Esophagus squamous epithelium (tissue), 5 donors: ENCODE measurements around the gene SGCD. TPM values are rescaled to one million over a fixed set of nuclear protein-coding genes. Genes with fewer than 3 reads are reported as not detected.

Experiments
- DNase-seq: peaks from one replicate; lab custom pipeline; 2025; lab: John Stamatoyannopoulos, UW
- H3K27ac ChIP-seq, 4 donors: fragments of 200-600 bp; sonication (generic); one replicate each; pipeline ENCODE4 v1.5.1; 2016 to 2019; ENCODE audit warnings: mild to moderate bottlenecking in 1 of 4
- H3K27me3 ChIP-seq, 4 donors: fragments of 200-600 bp; sonication (generic); 1 replicate in 3 of 4; 2 replicates in 1 of 4; pipeline versions ENCODE4 v1.5.1 to v1.6.0; 2017 to 2021; ENCODE audit warnings: antibody characterized with exemption in 1 of 4
- H3K36me3 ChIP-seq, 3 donors: fragments of 200-600 bp; sonication (generic); one replicate each; pipeline ENCODE4 v1.5.1; 2016 to 2019
- H3K4me1 ChIP-seq, 3 donors: fragments of 200-600 bp; sonication (generic); one replicate each; pipeline ENCODE4 v1.5.1; 2017 to 2019
- H3K4me3 ChIP-seq, 4 donors: fragments of 200-600 bp; sonication (generic); 1 replicate in 3 of 4; 2 replicates in 1 of 4; pipeline ENCODE4 v1.5.1; 2016 to 2019; ENCODE audit warnings: mild to moderate bottlenecking in 2 of 4, moderate library complexity in 1 of 4
- H3K9me3 ChIP-seq, 3 donors: fragments of 200-600 bp; sonication (generic); one replicate each; pipeline ENCODE4 v1.5.1; 2016 to 2019
- POLR2A ChIP-seq, 4 donors: fragments of 450-650 bp; IDR thresholded peaks; one replicate each; pipeline ENCODE4 v1.6.1; 2017; ENCODE audit warnings: antibody characterized with exemption in 4 of 4, mild to moderate bottlenecking in 4 of 4, moderate library complexity in 3 of 4
- WGBS, 2 donors: methylation state at CpG; one replicate each; pipeline ENCODE4 v1.1.5; 2018; 5-methylcytosine and 5-hydroxymethylcytosine counted together
- intact Hi-C: fragments of 100-400 bp; cut with DNase I; formaldehyde crosslinking; loops from one replicate; pipeline ENCODE4 v1.15.0; 2022
- total RNA-seq, 4 donors: library from RNA; depleted of rRNA; stranded (reverse); fragments of >200 nt; gene quantifications; one replicate each; pipeline ENCODE4 v1.1.0, GENCODE V29; 2016
- TF ChIP-seq, protein P1 (sequence below), 6 experiments: fragments of 450-650 bp in 4 of 6; fragments of 200-600 bp in 2 of 6; sonication (generic) in 2 of 6; IDR thresholded peaks; one replicate each; pipeline ENCODE4 v1.5.1; 2016 to 2019; ENCODE audit warnings: antibody characterized with exemption in 6 of 6, mild to moderate bottlenecking in 4 of 6, moderate library complexity in 4 of 6
- donor health status: DM: yes; HTN: yes; CAD: no.

SGCD gene
- total RNA-seq, 4 donors from 2014 or later, result 0.08 to 4.4 (median 0.64) TPM

DNA sequence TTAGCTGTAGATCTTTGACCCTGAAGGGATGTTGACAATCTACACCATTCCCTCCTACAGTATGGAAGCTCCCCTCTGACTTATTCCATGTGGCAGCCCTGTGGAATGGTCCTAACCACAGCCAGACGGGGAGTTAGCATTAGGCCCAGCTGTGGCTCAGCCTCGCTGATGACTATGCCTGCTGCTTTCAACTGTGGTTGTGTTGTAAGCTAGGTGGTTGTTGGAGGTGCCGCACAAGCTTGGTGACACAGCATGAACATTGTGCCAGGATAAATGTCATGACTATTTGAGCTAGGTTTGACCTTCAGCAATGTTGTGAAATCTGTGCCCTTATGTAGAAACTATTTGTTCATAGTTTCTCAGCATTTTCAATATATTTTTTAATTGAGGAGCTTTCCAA lies 40.6 kb downstream of the SGCD start:
- 67 to 74% methylated on average over 2 to 3 of the region's 3 CpGs for WGBS, 2 donors
- Histone ChIP-seq H3K4me3 (no peak overlapping the region), H3K27me3 (no peaks in the 10 kb centered on the region), H3K4me1 (no peaks in the 10 kb centered on the region), H3K27ac (no peak overlapping the region), H3K9me3 (peaks cover 0 to 4% (median 0%) of the 10 kb centered on the region in 3 donors), H3K36me3 (no peaks in the 10 kb centered on the region)
- intact Hi-C loops, result no loop called here
- TF ChIP-seq POLR2A (IDR thresholded peaks at IDR 0.05), result no peak
- TF ChIP-seq, protein P1, sequence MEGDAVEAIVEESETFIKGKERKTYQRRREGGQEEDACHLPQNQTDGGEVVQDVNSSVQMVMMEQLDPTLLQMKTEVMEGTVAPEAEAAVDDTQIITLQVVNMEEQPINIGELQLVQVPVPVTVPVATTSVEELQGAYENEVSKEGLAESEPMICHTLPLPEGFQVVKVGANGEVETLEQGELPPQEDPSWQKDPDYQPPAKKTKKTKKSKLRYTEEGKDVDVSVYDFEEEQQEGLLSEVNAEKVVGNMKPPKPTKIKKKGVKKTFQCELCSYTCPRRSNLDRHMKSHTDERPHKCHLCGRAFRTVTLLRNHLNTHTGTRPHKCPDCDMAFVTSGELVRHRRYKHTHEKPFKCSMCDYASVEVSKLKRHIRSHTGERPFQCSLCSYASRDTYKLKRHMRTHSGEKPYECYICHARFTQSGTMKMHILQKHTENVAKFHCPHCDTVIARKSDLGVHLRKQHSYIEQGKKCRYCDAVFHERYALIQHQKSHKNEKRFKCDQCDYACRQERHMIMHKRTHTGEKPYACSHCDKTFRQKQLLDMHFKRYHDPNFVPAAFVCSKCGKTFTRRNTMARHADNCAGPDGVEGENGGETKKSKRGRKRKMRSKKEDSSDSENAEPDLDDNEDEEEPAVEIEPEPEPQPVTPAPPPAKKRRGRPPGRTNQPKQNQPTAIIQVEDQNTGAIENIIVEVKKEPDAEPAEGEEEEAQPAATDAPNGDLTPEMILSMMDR (IDR thresholded peaks at IDR 0.05), result no peak
- DNase-seq, result no peak

DNA sequence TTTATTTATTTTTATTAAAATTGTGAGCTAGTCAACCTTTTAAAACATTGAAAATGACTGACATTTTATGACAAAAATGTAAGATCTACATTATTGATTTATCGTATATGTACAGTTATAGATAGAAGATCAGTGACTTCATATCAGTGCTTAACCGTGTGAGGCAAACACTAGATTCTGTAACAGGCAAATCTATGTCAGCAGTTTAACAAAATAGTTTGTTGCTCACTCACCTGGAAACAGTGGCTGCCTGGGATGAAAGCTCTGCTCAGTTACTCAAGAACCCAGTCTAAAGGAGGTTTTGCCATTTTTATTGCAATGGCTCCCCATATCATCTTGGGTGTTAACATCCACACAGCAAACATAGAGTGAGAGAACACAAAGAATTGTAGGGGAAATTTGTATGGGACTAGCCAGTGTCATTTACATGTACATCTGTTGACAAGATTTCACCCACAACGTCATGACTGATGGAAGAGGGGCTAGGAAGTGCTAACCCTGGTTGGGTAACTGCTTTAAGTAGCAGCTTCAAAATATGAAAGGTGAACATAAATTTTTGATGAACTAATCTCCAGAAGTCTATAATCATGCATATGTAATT lies 49.0 kb downstream of the SGCD start:
- intact Hi-C loops, result no loop called here
- 44 to 86% methylated on average over 3 of the region's 3 CpGs for WGBS, 2 donors

DNA sequence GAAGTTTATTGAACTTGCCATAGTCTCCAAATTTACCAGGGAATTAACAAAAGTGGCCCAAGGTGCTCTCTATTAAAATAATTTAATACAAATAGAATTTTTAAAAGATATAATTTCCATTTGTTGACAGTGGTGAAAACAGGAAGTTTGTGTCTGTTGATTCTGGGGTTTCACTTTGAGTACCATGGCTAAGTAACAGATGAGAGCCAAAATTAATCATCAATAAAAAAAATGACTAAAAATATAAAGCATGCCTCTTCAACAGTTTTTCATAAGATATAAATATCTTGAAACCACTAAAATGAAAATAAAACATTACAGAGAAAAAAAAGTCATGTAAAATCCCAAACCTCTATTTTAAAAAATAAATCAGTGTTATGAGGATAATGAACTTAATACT lies 49.8 kb downstream of the SGCD start:
- Histone ChIP-seq H3K27ac (no peak overlapping the region), H3K4me3 (no peak overlapping the region), H3K27me3 (no peaks in the 10 kb centered on the region), H3K9me3 (no peaks in the 10 kb centered on the region), H3K36me3 (no peaks in the 10 kb centered on the region), H3K4me1 (no peaks in the 10 kb centered on the region)
- no peak for TF ChIP-seq POLR2A (IDR thresholded peaks at IDR 0.05)
- TF ChIP-seq, protein P1 (IDR thresholded peaks at IDR 0.05), result no peak
- DNase-seq, result no peak
- intact Hi-C loops, result no loop called here

More for the DNA sequence above, 49.0 kb downstream of the SGCD start:
- no peak overlapping the region for H3K27ac ChIP-seq
- H3K36me3 ChIP-seq, result no peaks in the 10 kb centered on the region
- no peak overlapping the region for H3K4me3 ChIP-seq
- no peaks in the 10 kb centered on the region for H3K4me1 ChIP-seq
- TF ChIP-seq, protein P1 (IDR thresholded peaks at IDR 0.05), result no peak
- TF ChIP-seq POLR2A (IDR thresholded peaks at IDR 0.05), result no peak
- H3K27me3 ChIP-seq, result no peaks in the 10 kb centered on the region
- no peaks in the 10 kb centered on the region for H3K9me3 ChIP-seq
- no peak for DNase-seq

DNA sequence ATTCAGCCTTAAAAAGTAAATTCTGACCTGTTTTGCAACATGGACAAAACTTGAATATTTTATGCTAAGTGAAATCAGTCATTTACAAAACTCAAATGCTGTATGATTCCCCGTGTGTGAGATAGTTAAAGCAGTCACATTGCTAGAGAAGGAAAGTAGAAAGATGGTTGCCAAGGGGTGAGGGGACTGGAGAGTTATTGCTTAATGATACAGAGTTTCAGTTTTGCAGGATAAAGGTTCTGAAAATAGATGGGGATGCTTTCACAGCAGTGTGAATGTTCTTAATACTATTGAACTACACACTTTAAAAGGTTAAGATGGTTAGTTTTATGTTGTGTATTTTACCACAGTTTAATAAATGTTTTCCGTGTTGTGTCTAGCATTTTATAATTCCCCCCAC lies 51.2 kb downstream of the SGCD start:
- 68 to 72% methylated on average over 2 of the region's 2 CpGs for WGBS, 2 donors
- intact Hi-C loops, result no loop called here
- TF ChIP-seq POLR2A (IDR thresholded peaks at IDR 0.05), result no peak
- TF ChIP-seq, protein P1 (IDR thresholded peaks at IDR 0.05), result no peak

DNA sequence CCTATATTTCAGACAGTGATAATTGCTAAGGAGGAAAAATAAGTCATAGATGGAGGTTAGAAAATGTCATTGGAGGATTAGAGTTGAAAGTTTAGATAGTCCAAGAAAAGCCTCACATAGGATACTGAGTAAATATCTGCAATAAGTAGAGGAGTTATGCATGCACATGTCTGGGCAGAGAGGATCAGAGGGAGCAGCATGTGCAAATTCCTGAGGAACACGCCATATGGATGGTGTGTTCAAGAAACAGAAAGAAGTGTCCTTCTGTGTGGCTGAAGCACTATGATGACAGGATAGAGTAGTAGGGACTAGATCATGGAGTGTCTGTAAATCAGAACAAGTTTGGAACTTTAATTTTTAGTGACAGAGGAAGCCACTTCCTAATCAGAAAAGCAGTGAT lies 52.2 kb downstream of the SGCD start:
- no peak for DNase-seq
- WGBS, 2 donors, result 38 to 47% methylated on average over 1 of the region's 1 CpG
- H3K27ac ChIP-seq, result no peak overlapping the region

More for the DNA sequence above, 51.2 kb downstream of the SGCD start:
- Histone ChIP-seq H3K27ac (no peak overlapping the region), H3K27me3 (no peaks in the 10 kb centered on the region), H3K36me3 (no peaks in the 10 kb centered on the region), H3K4me1 (no peaks in the 10 kb centered on the region), H3K4me3 (no peak overlapping the region), H3K9me3 (no peaks in the 10 kb centered on the region)
- DNase-seq, result no peak

More for the DNA sequence above, 52.2 kb downstream of the SGCD start:
- peaks cover 0 to 3% (median 0%) of the 10 kb centered on the region in 3 donors for H3K4me1 ChIP-seq
- intact Hi-C loops, result no loop called here
- no peaks in the 10 kb centered on the region for H3K27me3 ChIP-seq
- H3K4me3 ChIP-seq, result no peak overlapping the region
- TF ChIP-seq, protein P1 (IDR thresholded peaks at IDR 0.05), result no peak
- TF ChIP-seq POLR2A (IDR thresholded peaks at IDR 0.05), result no peak
- H3K36me3 ChIP-seq, result no peaks in the 10 kb centered on the region
- no peaks in the 10 kb centered on the region for H3K9me3 ChIP-seq
